ENCODE measurements around the gene PAQR5.

- no peak for TF ChIP-seq CTCF (conservative IDR thresholded peaks at IDR 0.05; ENCODE audit: low read length)
- TF ChIP-seq EZH2phosphoT487 (IDR thresholded peaks at IDR 0.05; ENCODE audit: borderline replicate concordance) = no peak
These were observed 126.2 kb downstream of the PAQR5 start for GRCh38 chr15:69424748-69425413.

Data from Loucy (cell line).